ENCODE results near the gene BCAR1. TPM values are rescaled to one million over a fixed set of nuclear protein-coding genes. Genes with fewer than 3 reads are reported as not detected.

BCAR1 gene
- total and polyA plus RNA-seq, 2 of the 13 experiments (the other 11 are each of a cell fraction or from before 2014, with no cell fraction given): 48.1 to 51.7 TPM

- no peak for TF ChIP-seq ZNF646 (CRISPR knock-in tag; IDR thresholded peaks at IDR 0.05)
- no peak for TF ChIP-seq ZSCAN20 (CRISPR knock-in tag; IDR thresholded peaks at IDR 0.05; ENCODE audit: borderline replicate concordance)
- no peak for TF ChIP-seq DZIP1 (CRISPR knock-in tag; IDR thresholded peaks at IDR 0.05)
- TF ChIP-seq PRDM10 (CRISPR knock-in tag; IDR thresholded peaks at IDR 0.05; ENCODE audit: low read depth): no peak
- no peak for TF ChIP-seq BATF2 (CRISPR knock-in tag; IDR thresholded peaks at IDR 0.05)
- no peak for TF ChIP-seq NPAS2 (CRISPR knock-in tag; IDR thresholded peaks at IDR 0.05; ENCODE audit: borderline replicate concordance)
- TF ChIP-seq HNRNPK (IDR thresholded peaks at IDR 0.05; ENCODE audit: low read depth, low read length, poor library complexity, severe bottlenecking): no peak
- TF ChIP-seq NCOA2 (CRISPR knock-in tag; IDR thresholded peaks at IDR 0.05): 0 out of 2 replicates have a peak, but pooled peaks have one; percentile 20
- TF ChIP-seq TIGD3 (CRISPR knock-in tag; IDR thresholded peaks at IDR 0.05; ENCODE audit: borderline replicate concordance): no peak
- peak; percentile 35 for TF ChIP-seq ZNF781 (CRISPR knock-in tag; IDR thresholded peaks at IDR 0.05; ENCODE audit: borderline replicate concordance, not compliant biosample characterization)
- TF ChIP-seq ZNF891 (CRISPR knock-in tag; IDR thresholded peaks at IDR 0.05): 0 out of 2 replicates have a peak, but pooled peaks have one; percentile 8
These were observed 1.2 kb downstream of the BCAR1 start (continued) for GRCh38 chr16:75250089-75250808.

Measured in HepG2 (cell line).